Uterus (tissue), 4 donors: ENCODE measurements around the gene SIM1. TPM values are rescaled to one million over a fixed set of nuclear protein-coding genes. Genes with fewer than 3 reads are reported as not detected.

Source experiments
- DNase-seq, 2 donors: peaks; one replicate each; pipeline ENCODE4 v3.0.0-alpha.2; 2019 to 2020
- H3K27ac ChIP-seq, 2 donors: fragments of 200-600 bp; sonication (generic); 1 replicate in 1 of 2; 2 replicates in 1 of 2; pipeline ENCODE4 v1.5.1; 2016 to 2018
- H3K27me3 ChIP-seq, 2 donors: fragments of 200-600 bp; sonication (generic); one replicate each; pipeline ENCODE4 v1.5.1; 2018 to 2019; ENCODE audit warnings: control low read depth in 1 of 2
- H3K36me3 ChIP-seq, 2 donors: fragments of 200-600 bp; sonication (generic); one replicate each; pipeline ENCODE4 v1.5.1; 2019; ENCODE audit warnings: control low read depth in 1 of 2
- H3K4me1 ChIP-seq, 2 donors: fragments of 200-600 bp; sonication (generic); one replicate each; pipeline ENCODE4 v1.5.1; 2018 to 2019; ENCODE audit warnings: control low read depth in 1 of 2
- H3K4me3 ChIP-seq, 2 donors: fragments of 200-600 bp; sonication (generic); 1 replicate in 1 of 2; 2 replicates in 1 of 2; pipeline ENCODE4 v1.5.1; 2018 to 2019; ENCODE audit warnings: mild to moderate bottlenecking in 1 of 2
- H3K9me3 ChIP-seq, 2 donors: fragments of 200-600 bp; sonication (generic); one replicate each; pipeline ENCODE4 v1.5.1; 2019; ENCODE audit warnings: control low read depth in 1 of 2
- POLR2A ChIP-seq, 2 donors: fragments of 450-650 bp; IDR thresholded peaks; one replicate each; pipeline ENCODE4 v1.6.1; 2016; ENCODE audit warnings: antibody characterized with exemption in 2 of 2, mild to moderate bottlenecking in 1 of 2, moderate library complexity in 1 of 2
- intact Hi-C: fragments of 100-400 bp; cut with DNase I; formaldehyde crosslinking; loops from one replicate; pipeline ENCODE4 v1.15.1; 2023; ENCODE audit warnings: low total_unique reads
- total RNA-seq, 4 donors: library from RNA; depleted of rRNA in 3 of 4; stranded (reverse); fragments of >200 nt in 3 of 4; gene quantifications; one replicate each; pipeline versions ENCODE4 v1.1.0 to v1.2.4, GENCODE V29; 2014 to 2023
- TF ChIP-seq, protein P1 (sequence below), 4 experiments: fragments of 200-600 bp in 2 of 4; fragments of 450-650 bp in 2 of 4; sonication (generic) in 2 of 4; IDR thresholded peaks; one replicate each; pipeline ENCODE4 v1.5.1; 2016 to 2019; ENCODE audit warnings: antibody characterized with exemption in 4 of 4, mild to moderate bottlenecking in 2 of 4, moderate library complexity in 1 of 4
- donor health status: DM: yes; HTN: yes; CAD: no.

The SIM1 gene
- total RNA-seq, 4 donors from 2014 or later: under 0.01 TPM; not detected in 3

GRCh38 chr6:100430962-100431361 is 33.8 kb downstream of the SIM1 start:
- H3K9me3 ChIP-seq: no peaks in the 10 kb centered on the region
- H3K4me1 ChIP-seq: no peaks in the 10 kb centered on the region
- no peak for TF ChIP-seq POLR2A (IDR thresholded peaks at IDR 0.05)
- TF ChIP-seq, protein P1, sequence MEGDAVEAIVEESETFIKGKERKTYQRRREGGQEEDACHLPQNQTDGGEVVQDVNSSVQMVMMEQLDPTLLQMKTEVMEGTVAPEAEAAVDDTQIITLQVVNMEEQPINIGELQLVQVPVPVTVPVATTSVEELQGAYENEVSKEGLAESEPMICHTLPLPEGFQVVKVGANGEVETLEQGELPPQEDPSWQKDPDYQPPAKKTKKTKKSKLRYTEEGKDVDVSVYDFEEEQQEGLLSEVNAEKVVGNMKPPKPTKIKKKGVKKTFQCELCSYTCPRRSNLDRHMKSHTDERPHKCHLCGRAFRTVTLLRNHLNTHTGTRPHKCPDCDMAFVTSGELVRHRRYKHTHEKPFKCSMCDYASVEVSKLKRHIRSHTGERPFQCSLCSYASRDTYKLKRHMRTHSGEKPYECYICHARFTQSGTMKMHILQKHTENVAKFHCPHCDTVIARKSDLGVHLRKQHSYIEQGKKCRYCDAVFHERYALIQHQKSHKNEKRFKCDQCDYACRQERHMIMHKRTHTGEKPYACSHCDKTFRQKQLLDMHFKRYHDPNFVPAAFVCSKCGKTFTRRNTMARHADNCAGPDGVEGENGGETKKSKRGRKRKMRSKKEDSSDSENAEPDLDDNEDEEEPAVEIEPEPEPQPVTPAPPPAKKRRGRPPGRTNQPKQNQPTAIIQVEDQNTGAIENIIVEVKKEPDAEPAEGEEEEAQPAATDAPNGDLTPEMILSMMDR (IDR thresholded peaks at IDR 0.05): no peak
- intact Hi-C loops: no loop called here
- no peak for DNase-seq
- H3K4me3 ChIP-seq: no peak overlapping the region
- peaks cover 0 to 8% of the 10 kb centered on the region in 2 donors for H3K27me3 ChIP-seq
- no peaks in the 10 kb centered on the region for H3K36me3 ChIP-seq
- no peak overlapping the region for H3K27ac ChIP-seq

- no peak for TF ChIP-seq POLR2A (IDR thresholded peaks at IDR 0.05)
- TF ChIP-seq, protein P1 (IDR thresholded peaks at IDR 0.05): no peak
- no peaks in the 10 kb centered on the region for H3K36me3 ChIP-seq
- no peaks in the 10 kb centered on the region for H3K9me3 ChIP-seq
- no peaks in the 10 kb centered on the region for H3K4me1 ChIP-seq
- intact Hi-C loops: no loop called here
- no peak overlapping the region for H3K4me3 ChIP-seq
- peaks cover 0 to 8% of the 10 kb centered on the region in 2 donors for H3K27me3 ChIP-seq
- DNase-seq: no peak
- H3K27ac ChIP-seq: no peak overlapping the region
Measured at GRCh38 chr6:100427452-100427851, 37.3 kb downstream of the SIM1 start.

DNA sequence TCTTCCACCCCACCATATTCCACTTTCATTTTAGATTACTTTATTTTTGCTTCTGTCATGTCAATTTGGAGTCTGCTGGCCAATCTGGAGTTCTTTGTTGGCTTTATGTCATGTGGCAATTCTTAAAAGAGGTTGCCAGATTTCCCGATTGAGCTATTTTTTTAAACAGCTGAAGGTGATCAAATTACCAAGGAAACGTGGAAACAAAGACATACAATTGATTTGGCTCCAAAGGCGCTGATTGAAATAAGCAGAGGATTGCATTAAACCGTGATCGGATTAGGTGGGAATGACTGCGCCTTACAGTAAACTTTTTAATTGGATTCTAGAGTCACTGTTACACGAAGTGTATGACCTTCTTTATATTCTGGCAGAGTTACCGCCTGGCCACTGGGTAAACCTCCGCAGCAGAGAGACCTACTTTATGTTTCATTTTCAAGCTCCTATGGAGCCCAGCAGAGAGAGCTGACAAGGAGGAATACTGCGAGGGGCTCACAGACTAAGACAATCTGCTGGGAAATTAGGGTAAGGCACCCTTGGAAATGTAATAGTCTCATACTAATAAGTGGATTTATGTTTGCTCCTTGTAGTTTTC is 37.9 kb downstream of the SIM1 start:
- no peaks in the 10 kb centered on the region for H3K4me1 ChIP-seq
- TF ChIP-seq, protein P1 (IDR thresholded peaks at IDR 0.05): no peak
- TF ChIP-seq POLR2A (IDR thresholded peaks at IDR 0.05): no peak
- H3K27ac ChIP-seq: no peak overlapping the region
- no peak overlapping the region for H3K4me3 ChIP-seq
- no peaks in the 10 kb centered on the region for H3K9me3 ChIP-seq
- H3K36me3 ChIP-seq: no peaks in the 10 kb centered on the region
- peaks cover 0 to 8% of the 10 kb centered on the region in 2 donors for H3K27me3 ChIP-seq
- DNase-seq: no peak
- intact Hi-C loops: no loop called here

- intact Hi-C loops: no loop called here
Measured at GRCh38 chr6:100426241-100426640, 38.5 kb downstream of the SIM1 start.

GRCh38 chr6:100420711-100421110 is 44.0 kb downstream of the SIM1 start:
- H3K27ac ChIP-seq: no peak overlapping the region
- H3K36me3 ChIP-seq: no peaks in the 10 kb centered on the region
- no peaks in the 10 kb centered on the region for H3K27me3 ChIP-seq
- DNase-seq: no peak
- TF ChIP-seq, protein P1 (IDR thresholded peaks at IDR 0.05): no peak
- TF ChIP-seq POLR2A (IDR thresholded peaks at IDR 0.05): no peak
- intact Hi-C loops: no loop called here
- H3K4me1 ChIP-seq: no peaks in the 10 kb centered on the region
- no peak overlapping the region for H3K4me3 ChIP-seq
- H3K9me3 ChIP-seq: no peaks in the 10 kb centered on the region

More at GRCh38 chr6:100426241-100426640, 38.5 kb downstream of the SIM1 start:
- Histone ChIP-seq H3K9me3 (no peaks in the 10 kb centered on the region), H3K27ac (no peak overlapping the region), H3K27me3 (peaks cover 0 to 8% of the 10 kb centered on the region in 2 donors), H3K4me3 (no peak overlapping the region), H3K4me1 (no peaks in the 10 kb centered on the region), H3K36me3 (no peaks in the 10 kb centered on the region)
- no peak for TF ChIP-seq POLR2A (IDR thresholded peaks at IDR 0.05)
- TF ChIP-seq, protein P1 (IDR thresholded peaks at IDR 0.05): no peak
- no peak for DNase-seq
